ENCODE measurements around the gene PIP4K2A. TPM values are rescaled to one million over a fixed set of nuclear protein-coding genes. Genes with fewer than 3 reads are reported as not detected.

PIP4K2A gene
- total and polyA plus RNA-seq, 7 donors = 2.3 to 9.7 (median 6.4) TPM

DNA sequence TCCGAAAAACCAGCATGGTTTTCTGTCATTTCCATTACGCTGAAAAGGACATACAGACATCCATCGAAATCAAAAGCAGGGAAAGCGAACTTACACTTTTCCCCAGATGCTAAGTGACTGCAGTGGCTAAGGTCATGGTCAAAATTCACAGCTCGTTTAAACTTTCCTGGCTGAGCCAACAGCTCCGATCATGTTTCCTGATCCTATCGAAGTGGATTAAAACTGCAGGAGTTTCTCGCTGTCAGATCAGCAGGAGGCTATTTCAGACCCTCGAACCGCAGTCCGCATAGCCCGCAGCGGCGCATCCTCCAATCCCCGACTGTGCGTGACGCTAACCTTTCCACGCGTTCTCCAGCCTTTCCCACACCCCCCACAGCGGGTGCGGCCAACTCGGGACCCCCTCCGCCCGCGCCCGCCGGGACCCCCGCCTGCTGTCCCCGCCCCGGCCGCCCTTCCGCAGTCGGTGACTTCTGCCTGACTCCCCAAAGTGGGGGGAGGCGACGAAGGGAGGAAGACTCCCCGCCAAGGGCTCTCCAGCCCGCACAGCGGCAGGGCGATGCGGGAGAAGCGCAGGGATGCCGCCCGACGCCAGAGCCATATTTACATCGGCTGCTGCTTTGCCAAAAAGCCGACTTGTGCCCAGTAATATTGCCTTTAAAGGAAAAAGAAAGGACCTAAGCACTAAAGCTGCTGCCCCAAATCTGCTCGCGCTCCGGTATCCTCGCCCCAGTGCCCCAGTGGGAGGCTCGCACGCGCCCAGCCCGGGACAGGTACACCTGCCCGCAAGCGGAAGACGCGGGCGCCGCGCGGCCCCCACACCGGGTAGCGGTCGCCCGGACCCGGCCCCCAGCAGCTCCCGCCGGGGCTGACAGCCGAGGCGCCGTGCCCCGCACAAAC lies 1.2 kb downstream of the PIP4K2A start:
- ATAC-seq = peak; percentile 26 to 35 (median 32)
- peak; percentile 21 to 48 for DNase-seq
- Histone ChIP-seq H3K27ac (peak overlapping the region; percentile 4), H3K27me3 (ENCODE audit: insufficient read depth in 3 of 3, low read length in 2 of 3) (peaks cover 0 to 24% (median 0%) of the 10 kb centered on the region in 3 donors), H3K4me3 (peak overlapping the region; percentile 93), H3K4me1 (peaks cover 24% of the 10 kb centered on the region), H3K36me3 (ENCODE audit: insufficient read depth in 1 of 2, low read depth in 1 of 2) (no peaks in the 10 kb centered on the region), H3K9me3 (no peaks in the 10 kb centered on the region)
- WGBS, 3 donors = 1 to 2% (median 1%) methylated on average over 59 to 73 of the region's 73 CpGs
- TF ChIP-seq, protein P1, sequence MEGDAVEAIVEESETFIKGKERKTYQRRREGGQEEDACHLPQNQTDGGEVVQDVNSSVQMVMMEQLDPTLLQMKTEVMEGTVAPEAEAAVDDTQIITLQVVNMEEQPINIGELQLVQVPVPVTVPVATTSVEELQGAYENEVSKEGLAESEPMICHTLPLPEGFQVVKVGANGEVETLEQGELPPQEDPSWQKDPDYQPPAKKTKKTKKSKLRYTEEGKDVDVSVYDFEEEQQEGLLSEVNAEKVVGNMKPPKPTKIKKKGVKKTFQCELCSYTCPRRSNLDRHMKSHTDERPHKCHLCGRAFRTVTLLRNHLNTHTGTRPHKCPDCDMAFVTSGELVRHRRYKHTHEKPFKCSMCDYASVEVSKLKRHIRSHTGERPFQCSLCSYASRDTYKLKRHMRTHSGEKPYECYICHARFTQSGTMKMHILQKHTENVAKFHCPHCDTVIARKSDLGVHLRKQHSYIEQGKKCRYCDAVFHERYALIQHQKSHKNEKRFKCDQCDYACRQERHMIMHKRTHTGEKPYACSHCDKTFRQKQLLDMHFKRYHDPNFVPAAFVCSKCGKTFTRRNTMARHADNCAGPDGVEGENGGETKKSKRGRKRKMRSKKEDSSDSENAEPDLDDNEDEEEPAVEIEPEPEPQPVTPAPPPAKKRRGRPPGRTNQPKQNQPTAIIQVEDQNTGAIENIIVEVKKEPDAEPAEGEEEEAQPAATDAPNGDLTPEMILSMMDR (IDR thresholded peaks at IDR 0.05) = no peak
- intact Hi-C loops (cut with DNase I) = loop anchor here in 1 of 2 donors (2.0 kb wide), 1 partner anchor 52 kb away; no protein-coding TSS in a partner anchor

DNA sequence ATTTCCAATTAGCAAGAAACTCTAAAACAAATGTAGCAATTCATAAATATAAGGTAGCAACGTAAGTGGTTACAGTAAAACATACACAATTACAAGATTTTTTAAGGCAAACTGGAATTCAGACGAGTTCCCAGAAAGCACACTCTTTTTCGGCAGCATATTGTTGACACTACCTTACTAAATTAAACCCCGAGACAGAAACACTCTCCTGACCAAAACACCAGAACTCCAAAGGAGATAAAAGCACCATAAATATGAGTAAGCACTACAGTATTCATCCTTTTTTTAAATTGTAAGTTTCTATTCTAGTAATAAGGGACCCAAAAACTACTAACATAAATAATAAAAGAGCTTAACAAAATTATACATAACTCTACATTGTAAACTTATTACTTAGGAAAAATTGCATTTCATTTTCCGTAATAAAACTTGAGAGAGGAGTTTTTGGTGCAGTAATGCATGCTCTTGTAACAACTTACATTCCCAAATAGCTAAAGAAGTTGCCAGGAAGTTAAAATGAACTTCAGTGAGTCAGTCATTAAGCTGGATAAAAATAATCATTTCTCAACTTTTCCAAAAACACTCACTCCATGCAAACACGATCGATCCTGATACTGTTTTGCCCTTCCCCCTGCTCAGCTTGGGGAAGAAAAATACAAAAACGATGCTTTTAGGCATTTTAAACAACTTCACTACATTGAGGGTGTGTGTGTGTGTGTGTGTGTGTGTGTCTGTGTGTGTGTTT lies 2.0 kb downstream of the PIP4K2A start:
- H3K27ac ChIP-seq = no peak overlapping the region
- ATAC-seq = no peak
- intact Hi-C loops (cut with DNase I) = loop anchor here in 1 of 2 donors (2.0 kb wide), 1 partner anchor 52 kb away; no protein-coding TSS in a partner anchor
- DNase-seq = no peak
- peaks cover 24% of the 10 kb centered on the region for H3K4me1 ChIP-seq
- peaks cover 0 to 24% (median 0%) of the 10 kb centered on the region in 3 donors for H3K27me3 ChIP-seq (ENCODE audit: insufficient read depth in 3 of 3, low read length in 2 of 3)
- H3K4me3 ChIP-seq = peak overlapping the region; percentile 93
- no peaks in the 10 kb centered on the region for H3K36me3 ChIP-seq (ENCODE audit: insufficient read depth in 1 of 2, low read depth in 1 of 2)
- no peaks in the 10 kb centered on the region for H3K9me3 ChIP-seq
- WGBS, 3 donors = 51 to 60% (median 52%) methylated on average over 8 of the region's 8 CpGs
- TF ChIP-seq, protein P1 (IDR thresholded peaks at IDR 0.05) = no peak

DNA sequence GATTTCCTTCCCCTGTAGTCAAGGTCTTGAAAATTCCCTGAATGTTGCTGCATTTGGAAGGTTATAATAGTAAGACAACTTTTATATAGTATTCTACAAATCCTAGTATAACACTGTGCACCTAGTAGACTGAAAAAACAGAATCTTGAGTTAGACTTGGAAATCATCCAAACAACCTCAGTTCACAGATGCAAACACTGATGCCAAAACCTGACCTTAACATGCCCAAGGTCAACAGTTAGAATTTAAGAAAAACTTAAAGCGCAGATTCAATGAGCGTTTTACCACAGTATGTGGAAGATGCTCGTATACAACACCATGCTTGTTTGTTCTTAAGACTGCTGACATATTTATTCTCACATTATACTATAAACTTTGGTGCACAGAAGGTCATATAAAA lies 3.0 kb downstream of the PIP4K2A start:
- H3K36me3 ChIP-seq (ENCODE audit: insufficient read depth in 1 of 2, low read depth in 1 of 2) = no peaks in the 10 kb centered on the region
- TF ChIP-seq, protein P1 (IDR thresholded peaks at IDR 0.05) = no peak

DNA sequence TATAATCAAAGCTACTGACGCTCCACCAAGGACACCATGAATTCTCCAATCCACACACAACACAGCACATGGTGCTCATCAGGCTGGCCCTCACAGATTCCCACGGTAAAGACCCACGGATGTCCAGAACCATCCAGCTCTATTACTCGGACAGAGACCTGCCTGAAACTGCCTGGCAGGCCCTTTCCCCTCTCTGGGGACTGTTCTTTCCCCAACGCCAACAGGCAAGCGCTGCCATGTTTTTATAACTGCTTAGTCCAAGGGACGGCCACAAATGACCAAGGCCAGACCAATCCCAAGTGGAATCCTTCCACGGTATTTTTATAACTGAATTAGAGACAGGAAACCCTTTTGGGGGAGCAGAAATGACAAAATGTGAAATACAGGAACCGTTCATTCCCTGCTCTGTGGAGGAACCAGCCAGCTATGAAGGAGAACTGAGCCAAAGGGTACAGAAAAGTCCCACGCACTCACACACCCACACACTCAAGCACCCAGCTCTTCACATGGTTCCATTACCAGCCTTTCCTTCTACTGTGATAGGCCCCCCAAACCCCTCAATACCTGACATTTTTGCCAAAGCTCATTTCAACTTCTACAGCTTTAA lies 4.1 kb downstream of the PIP4K2A start:
- intact Hi-C loops (cut with DNase I) = no loop called here
- Histone ChIP-seq H3K9me3 (no peaks in the 10 kb centered on the region), H3K27ac (no peak overlapping the region), H3K27me3 (ENCODE audit: insufficient read depth in 3 of 3, low read length in 2 of 3) (peaks cover 0 to 24% (median 0%) of the 10 kb centered on the region in 3 donors), H3K36me3 (ENCODE audit: insufficient read depth in 1 of 2, low read depth in 1 of 2) (no peaks in the 10 kb centered on the region), H3K4me3 (no peak overlapping the region), H3K4me1 (peaks cover 24% of the 10 kb centered on the region)
- ATAC-seq = no peak
- WGBS, 3 donors = 67 to 80% (median 67%) methylated on average over 10 of the region's 10 CpGs
- DNase-seq = no peak
- TF ChIP-seq, protein P1 (IDR thresholded peaks at IDR 0.05) = no peak

More for the DNA sequence above, 3.0 kb downstream of the PIP4K2A start:
- ATAC-seq (no peak), DNase-seq (no peak)
- Histone ChIP-seq H3K4me3 (no peak overlapping the region), H3K27me3 (ENCODE audit: insufficient read depth in 3 of 3, low read length in 2 of 3) (peaks cover 0 to 24% (median 0%) of the 10 kb centered on the region in 3 donors), H3K4me1 (peaks cover 24% of the 10 kb centered on the region), H3K27ac (no peak overlapping the region), H3K9me3 (no peaks in the 10 kb centered on the region)
- WGBS, 3 donors = 95% methylated on average over 3 of the region's 3 CpGs
- intact Hi-C loops (cut with DNase I) = no loop called here

Measured in psoas muscle (tissue), 8 donors.